Ascending aorta (tissue), 2 donors: ENCODE measurements around the gene EMILIN3. TPM values are rescaled to one million over a fixed set of nuclear protein-coding genes. Genes with fewer than 3 reads are reported as not detected.

ENCODE experiments used
- DNase-seq, 2 donors: peaks; one replicate each; pipeline ENCODE4 v3.0.0-alpha.2; 2019; ENCODE audit warnings: low spot score in 2 of 2
- H3K27ac ChIP-seq, 2 donors: fragments of 200-600 bp; sonication (generic); one replicate each; pipeline ENCODE4 v1.5.1; 2016 to 2017; ENCODE audit warnings: mild to moderate bottlenecking in 1 of 2
- H3K27me3 ChIP-seq: fragments of 200-600 bp; sonication (generic); one replicate; pipeline ENCODE4 v1.5.1; 2017
- H3K36me3 ChIP-seq, 2 donors: fragments of 200-600 bp; sonication (generic); one replicate each; pipeline ENCODE4 v1.5.1; 2016
- H3K4me1 ChIP-seq, 2 donors: fragments of 200-600 bp; sonication (generic); one replicate each; pipeline ENCODE4 v1.5.1; 2016 to 2017; ENCODE audit warnings: mild to moderate bottlenecking in 1 of 2
- H3K4me3 ChIP-seq, 2 donors: fragments of 200-600 bp; sonication (generic); one replicate each; pipeline ENCODE4 v1.5.1; 2016 to 2017; ENCODE audit warnings: mild to moderate bottlenecking in 1 of 2
- H3K9me3 ChIP-seq, 2 donors: fragments of 200-600 bp; sonication (generic); one replicate each; pipeline ENCODE4 v1.5.1; 2016
- CTCF ChIP-seq, 3 experiments: fragments of 200-600 bp in 2 of 3; fragments of 450-650 bp in 1 of 3; sonication (generic) in 2 of 3; IDR thresholded peaks; one replicate each; pipeline ENCODE4 v1.5.1; 2016 to 2019; ENCODE audit warnings: antibody characterized with exemption in 3 of 3, mild to moderate bottlenecking in 1 of 3, moderate library complexity in 1 of 3
- intact Hi-C: fragments of 100-400 bp; cut with DNase I; formaldehyde crosslinking; loops from one replicate; pipeline ENCODE4 v1.15.1; 2023
- total RNA-seq: library from RNA; depleted of rRNA; stranded (reverse); fragments of >200 nt; gene quantifications from one replicate; pipeline ENCODE4 v1.1.0, GENCODE V29; 2016

Gene EMILIN3
- total RNA-seq, 1 donor from 2014 or later, result 0.53 TPM

DNA sequence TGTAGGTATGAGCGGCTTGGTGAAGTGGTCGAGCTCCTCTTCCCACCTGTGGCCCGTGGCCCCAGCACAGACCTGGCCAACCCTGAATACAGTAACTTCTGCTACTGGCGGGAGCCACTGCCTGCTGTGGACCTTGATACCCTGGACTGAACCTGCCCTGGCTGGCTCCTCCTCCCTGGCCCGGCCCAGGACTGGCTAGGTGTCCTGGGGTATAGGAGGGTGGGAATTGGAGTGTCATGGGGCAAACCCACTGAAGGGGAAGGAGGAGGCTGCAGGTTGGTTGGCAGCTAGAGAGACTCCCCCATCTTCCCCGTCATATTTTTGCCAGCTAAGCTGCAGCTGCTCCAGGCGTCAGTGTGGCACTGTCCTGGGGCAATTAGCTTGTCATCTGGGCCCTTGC lies 7.9 kb downstream of the EMILIN3 start:
- Histone ChIP-seq H3K27ac (no peak overlapping the region), H3K4me1 (no peaks in the 10 kb centered on the region), H3K36me3 (peaks cover 10 to 36% of the 10 kb centered on the region in 2 donors), H3K27me3 (no peaks in the 10 kb centered on the region), H3K4me3 (no peak overlapping the region), H3K9me3 (no peaks in the 10 kb centered on the region)
- TF ChIP-seq CTCF (IDR thresholded peaks at IDR 0.05), result no peak
- intact Hi-C loops, result no loop called here
- no peak for DNase-seq

DNA sequence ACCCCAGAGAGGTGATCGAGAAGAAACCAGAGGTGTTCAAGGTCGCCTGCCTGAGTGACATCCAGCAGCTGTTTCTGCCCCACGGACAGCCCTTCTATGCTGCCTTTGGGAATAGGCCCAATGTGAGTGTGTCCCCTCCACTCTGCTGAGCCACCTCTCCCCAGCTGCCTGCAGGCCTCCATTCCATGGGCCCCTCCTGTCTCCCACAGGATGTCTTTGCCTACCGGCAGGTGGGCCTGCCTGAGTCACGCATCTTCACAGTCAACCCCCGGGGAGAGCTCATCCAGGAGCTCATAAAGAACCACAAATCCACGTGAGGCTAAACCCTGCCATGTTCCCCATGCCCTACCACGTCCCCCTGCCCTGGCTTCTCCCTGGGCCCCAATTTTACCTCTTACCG lies 8.4 kb downstream of the EMILIN3 start:
- intact Hi-C loops, result no loop called here
- TF ChIP-seq CTCF (IDR thresholded peaks at IDR 0.05), result no peak
- no peak overlapping the region for H3K27ac ChIP-seq
- peaks cover 10 to 38% of the 10 kb centered on the region in 2 donors for H3K36me3 ChIP-seq
- no peak overlapping the region for H3K4me3 ChIP-seq
- no peaks in the 10 kb centered on the region for H3K27me3 ChIP-seq
- no peak for DNase-seq
- no peaks in the 10 kb centered on the region for H3K9me3 ChIP-seq
- H3K4me1 ChIP-seq, result no peaks in the 10 kb centered on the region

DNA sequence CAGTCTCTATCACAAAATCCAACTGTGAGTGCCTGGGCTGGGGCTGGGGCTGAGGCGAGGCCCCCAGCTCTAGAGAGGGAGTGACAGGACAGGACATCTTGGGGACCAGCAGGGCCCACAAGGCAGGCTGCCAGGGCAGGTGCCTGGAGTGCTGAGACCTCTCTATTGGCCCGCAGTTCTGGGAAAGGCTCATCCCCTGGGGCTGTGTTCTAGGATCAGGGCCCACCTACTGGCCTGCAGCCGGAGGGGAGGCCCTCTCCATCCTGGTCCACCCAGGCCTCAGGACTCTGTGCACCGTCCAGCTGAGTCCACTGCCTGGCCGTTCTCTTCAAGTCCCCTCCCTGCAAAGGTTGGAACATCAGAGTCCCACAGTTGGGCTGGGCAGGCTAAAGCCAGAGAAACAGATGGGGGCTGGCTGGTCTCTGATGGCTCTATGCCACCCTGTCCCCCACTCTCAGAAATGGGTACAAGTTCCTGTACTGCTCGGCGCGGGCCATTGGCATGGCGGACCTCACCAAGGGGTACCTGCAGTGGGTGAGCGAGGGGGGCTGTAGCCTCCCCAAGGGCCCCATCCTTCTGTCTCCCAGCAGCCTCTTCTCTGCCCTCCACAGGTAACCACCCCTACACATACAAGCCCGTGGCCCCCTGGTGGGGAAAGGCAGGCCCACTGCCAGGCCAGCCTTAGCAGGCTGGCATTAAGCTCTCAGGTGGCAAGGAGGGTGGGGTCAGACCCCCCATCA lies 9.0 kb downstream of the EMILIN3 start:
- Histone ChIP-seq H3K27ac (no peak overlapping the region), H3K4me1 (no peaks in the 10 kb centered on the region), H3K36me3 (peaks cover 10 to 43% of the 10 kb centered on the region in 2 donors), H3K4me3 (no peak overlapping the region), H3K9me3 (no peaks in the 10 kb centered on the region), H3K27me3 (no peaks in the 10 kb centered on the region)
- TF ChIP-seq CTCF (IDR thresholded peaks at IDR 0.05), result no peak
- no peak for DNase-seq
- intact Hi-C loops, result no loop called here

DNA sequence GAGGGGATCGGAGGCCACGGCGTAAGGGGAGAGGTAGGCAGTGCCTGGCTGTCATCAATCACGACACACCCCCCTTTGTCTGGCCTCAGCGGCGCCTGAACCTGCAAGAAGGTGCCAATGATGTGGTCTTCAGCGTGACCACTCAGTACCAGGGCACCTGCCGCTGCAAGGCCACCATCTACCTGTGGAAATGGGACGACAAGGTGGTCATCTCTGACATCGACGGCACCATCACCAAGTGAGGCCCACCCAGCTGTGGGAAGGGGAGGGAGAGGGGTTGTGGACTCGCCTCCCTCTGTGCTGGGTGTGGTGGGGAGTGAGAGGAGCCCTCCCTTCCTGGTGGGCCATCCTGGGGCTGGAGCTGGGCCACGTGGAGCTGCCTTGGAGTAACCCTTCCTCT lies 9.7 kb downstream of the EMILIN3 start:
- no peaks in the 10 kb centered on the region for H3K9me3 ChIP-seq
- intact Hi-C loops, result no loop called here
- H3K27me3 ChIP-seq, result no peaks in the 10 kb centered on the region
- no peak overlapping the region for H3K4me3 ChIP-seq
- peaks cover 10 to 48% of the 10 kb centered on the region in 2 donors for H3K36me3 ChIP-seq
- DNase-seq, result no peak
- H3K4me1 ChIP-seq, result no peaks in the 10 kb centered on the region
- TF ChIP-seq CTCF (IDR thresholded peaks at IDR 0.05), result no peak
- no peak overlapping the region for H3K27ac ChIP-seq

- Histone ChIP-seq H3K9me3 (no peaks in the 10 kb centered on the region), H3K36me3 (peaks cover 10 to 54% of the 10 kb centered on the region in 2 donors), H3K27me3 (no peaks in the 10 kb centered on the region), H3K27ac (no peak overlapping the region), H3K4me1 (no peaks in the 10 kb centered on the region), H3K4me3 (no peak overlapping the region)
- intact Hi-C loops, result no loop called here
- DNase-seq, result no peak
- no peak for TF ChIP-seq CTCF (IDR thresholded peaks at IDR 0.05)
Measured at GRCh38 chr20:41355598-41356203, 10.9 kb downstream of the EMILIN3 start.
